Stomach (tissue), 4 donors: ENCODE measurements around the gene ETV6.

ENCODE experiments used
- CTCF ChIP-seq, 7 experiments: fragments of 450-650 bp in 4 of 7; fragments of 200-600 bp in 3 of 7; sonication (generic) in 3 of 7; IDR thresholded peaks; one replicate each; pipeline ENCODE4 v1.5.1; 2016 to 2019; ENCODE audit warnings: antibody characterized with exemption in 7 of 7, control low read depth in 2 of 7, mild to moderate bottlenecking in 1 of 7
- EP300 ChIP-seq: sonication (generic); formaldehyde crosslinking; IDR thresholded peaks from one replicate; pipeline ENCODE4 v1.6.1; 2017; ENCODE audit warnings: antibody characterized with exemption

DNA sequence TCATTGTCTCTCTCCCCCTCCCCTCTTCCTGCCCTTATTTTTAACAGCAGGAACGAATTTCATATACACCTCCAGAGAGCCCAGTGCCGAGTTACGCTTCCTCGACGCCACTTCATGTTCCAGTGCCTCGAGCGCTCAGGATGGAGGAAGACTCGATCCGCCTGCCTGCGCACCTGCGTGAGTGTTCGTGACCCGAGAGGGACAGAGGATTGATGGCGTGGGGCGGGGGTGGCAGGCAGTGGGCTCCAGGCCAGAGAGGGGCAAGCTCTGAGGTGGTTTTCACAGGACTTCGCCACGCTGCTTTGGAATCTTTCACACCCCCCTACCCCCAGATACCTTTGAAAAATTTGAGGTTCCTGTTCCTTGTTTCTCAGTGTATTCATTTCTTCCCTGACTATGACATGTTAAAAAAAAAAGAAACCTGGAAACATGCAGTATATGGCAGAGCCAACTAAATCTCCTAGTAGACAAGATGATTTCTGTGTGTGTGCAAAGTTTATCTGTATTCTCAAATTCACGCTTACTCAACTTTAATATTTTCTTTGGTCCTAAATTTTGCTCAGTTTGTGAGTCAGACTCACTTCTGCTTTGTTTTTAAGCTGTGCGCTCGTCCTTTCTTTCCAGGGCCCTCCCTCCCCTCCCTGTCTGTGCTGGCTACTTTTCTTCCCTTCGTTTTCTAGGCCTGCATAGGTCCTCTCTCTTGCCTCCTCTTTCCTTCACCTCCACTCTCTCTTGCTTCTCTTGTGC is 103.1 kb downstream of the ETV6 start:
- TF ChIP-seq CTCF (IDR thresholded peaks at IDR 0.05): no peak
- TF ChIP-seq EP300: no peak
